Tibial nerve (tissue), 3 donors: ENCODE measurements around the gene LBHD1.

Source experiments
- CTCF ChIP-seq, 5 experiments: fragments of 200-600 bp in 3 of 5; fragments of 450-650 bp in 2 of 5; sonication (generic) in 3 of 5; IDR thresholded peaks; one replicate each; pipeline ENCODE4 v1.5.1; 2016 to 2019; ENCODE audit warnings: antibody characterized with exemption in 5 of 5, mild to moderate bottlenecking in 3 of 5, moderate library complexity in 2 of 5
- POLR2A ChIP-seq, 2 donors: fragments of 450-650 bp; IDR thresholded peaks; one replicate each; pipeline ENCODE4 v1.6.1; 2017; ENCODE audit warnings: antibody characterized with exemption in 2 of 2, mild to moderate bottlenecking in 2 of 2, moderate library complexity in 2 of 2

- no peak for TF ChIP-seq CTCF (IDR thresholded peaks at IDR 0.05)
- TF ChIP-seq POLR2A (IDR thresholded peaks at IDR 0.05): no peak
Observed at GRCh38 chr11:62664405-62665074, 7.5 kb downstream of the LBHD1 start.
